ENCODE measurements around the gene GNRH2.
A peak's percentile ranks its signal among the peaks of the same experiment; 100 is the strongest.

Gene GNRH2

DNA sequence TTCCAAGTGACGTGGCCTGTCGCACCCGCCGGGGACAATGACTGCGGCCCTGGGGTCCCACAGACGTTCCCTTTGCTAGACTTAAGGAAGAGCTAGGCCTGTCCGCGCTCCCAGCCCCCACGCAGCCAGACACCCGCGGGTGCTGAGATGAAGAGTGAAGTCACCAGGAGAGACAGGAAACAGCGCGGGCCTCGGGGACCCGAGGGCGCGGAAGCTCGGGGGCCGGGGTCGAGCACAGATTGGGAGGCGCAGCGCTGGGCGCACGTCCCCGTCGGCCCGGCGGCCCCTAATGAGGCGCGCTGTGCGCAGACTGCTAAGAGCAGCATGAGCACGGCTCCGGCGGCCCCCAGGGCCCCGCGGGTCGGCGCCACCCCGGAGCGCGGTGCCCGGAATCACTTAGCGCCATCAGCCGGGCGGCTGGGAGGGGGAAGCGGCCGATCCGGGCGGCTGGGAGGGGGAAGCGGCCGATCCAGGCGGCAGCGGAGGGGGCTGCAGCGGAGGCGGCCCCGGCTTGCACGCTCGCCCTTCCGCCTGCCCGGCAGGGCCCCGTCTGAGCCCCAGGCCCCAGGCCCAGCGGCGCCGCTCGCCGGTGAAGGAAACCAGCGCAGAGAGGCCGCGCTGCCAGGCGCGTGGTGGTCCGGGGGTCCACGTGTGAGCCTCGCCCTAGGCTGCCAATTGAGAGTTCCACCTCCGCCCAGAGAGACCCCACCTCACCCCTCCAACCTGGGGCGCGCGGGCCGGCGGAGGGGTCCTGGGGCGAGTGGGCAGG is 49.4 kb downstream of the GNRH2 start:
- TF ChIP-seq, protein P1, sequence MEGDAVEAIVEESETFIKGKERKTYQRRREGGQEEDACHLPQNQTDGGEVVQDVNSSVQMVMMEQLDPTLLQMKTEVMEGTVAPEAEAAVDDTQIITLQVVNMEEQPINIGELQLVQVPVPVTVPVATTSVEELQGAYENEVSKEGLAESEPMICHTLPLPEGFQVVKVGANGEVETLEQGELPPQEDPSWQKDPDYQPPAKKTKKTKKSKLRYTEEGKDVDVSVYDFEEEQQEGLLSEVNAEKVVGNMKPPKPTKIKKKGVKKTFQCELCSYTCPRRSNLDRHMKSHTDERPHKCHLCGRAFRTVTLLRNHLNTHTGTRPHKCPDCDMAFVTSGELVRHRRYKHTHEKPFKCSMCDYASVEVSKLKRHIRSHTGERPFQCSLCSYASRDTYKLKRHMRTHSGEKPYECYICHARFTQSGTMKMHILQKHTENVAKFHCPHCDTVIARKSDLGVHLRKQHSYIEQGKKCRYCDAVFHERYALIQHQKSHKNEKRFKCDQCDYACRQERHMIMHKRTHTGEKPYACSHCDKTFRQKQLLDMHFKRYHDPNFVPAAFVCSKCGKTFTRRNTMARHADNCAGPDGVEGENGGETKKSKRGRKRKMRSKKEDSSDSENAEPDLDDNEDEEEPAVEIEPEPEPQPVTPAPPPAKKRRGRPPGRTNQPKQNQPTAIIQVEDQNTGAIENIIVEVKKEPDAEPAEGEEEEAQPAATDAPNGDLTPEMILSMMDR (IDR thresholded peaks at IDR 0.05; ENCODE audit: extremely low read depth, insufficient read depth, missing control alignments): no peak
- in situ Hi-C loops (cut with MboI; ENCODE audit: low pct_unique_long_range_greater_than_20kb, low sequenced_read_pairs, unreplicated experiment): no loop called here

DNA sequence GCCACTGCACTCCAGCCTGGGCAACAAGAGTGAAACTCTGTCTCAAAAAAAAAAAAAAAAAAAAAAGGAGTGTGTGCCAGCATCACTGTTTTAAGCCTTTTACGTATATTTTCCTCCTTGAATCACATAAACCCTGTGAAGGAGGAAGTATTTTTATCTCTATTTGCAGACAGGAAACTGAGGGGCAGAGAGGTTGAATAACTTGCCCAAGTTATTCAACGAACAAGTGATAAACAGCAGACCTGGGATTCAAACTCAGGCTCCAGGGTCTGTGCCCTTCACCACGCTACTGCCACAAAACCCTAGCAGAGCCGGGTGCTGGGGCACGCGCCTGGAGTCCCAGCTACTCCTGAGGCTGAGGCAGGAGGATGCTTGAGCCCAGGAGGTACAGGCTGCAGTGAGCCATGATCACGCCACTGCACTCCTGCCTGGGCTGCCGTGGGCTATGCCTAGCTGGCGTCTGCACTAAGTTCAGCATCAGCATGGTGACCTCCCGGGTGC is 50.5 kb downstream of the GNRH2 start:
- in situ Hi-C loops (cut with MboI; ENCODE audit: low pct_unique_long_range_greater_than_20kb, low sequenced_read_pairs, unreplicated experiment): no loop called here

More for the DNA sequence above, 49.4 kb downstream of the GNRH2 start:
- peak; percentile 69 for DNase-seq (ENCODE audit: low spot score)

DNA sequence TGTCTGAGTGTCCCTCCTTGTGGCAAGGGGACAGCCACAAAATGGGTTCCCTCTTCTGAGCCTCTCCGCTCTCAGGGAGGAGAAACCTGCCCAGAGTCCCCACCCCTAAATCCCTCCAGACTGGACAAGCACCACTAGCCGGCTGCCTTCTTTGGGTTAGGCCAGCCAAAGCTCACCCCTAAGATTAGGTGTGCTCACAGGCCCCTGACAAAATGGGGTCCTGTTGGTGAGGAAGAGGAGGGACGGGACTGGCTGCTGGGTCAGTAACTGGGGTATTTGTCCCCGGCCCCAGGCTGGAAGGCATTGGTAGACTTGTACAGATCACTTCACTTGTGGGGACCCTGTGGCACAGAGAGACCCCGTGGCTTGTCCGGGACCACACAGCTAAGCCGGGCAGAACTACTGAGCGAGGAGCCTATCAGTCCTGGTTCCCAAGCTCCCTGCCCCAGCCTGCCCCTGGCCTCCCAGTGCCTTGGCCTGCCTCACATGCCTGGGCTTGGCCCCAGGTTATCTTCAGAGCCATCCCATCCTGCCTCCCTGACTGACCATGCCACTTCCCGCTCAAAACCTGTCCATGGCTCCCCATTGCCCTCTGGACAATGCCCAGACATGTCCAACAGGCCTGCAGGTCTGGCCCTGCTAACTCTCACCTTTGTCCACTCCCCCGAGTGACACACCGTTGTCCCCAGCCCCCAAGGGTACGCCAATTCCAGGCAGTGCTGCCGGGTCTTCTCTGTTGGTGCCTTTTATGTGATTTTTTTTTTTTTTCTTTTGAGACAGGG is 51.6 kb downstream of the GNRH2 start:
- in situ Hi-C loops (cut with MboI; ENCODE audit: low pct_unique_long_range_greater_than_20kb, low sequenced_read_pairs, unreplicated experiment): no loop called here

More for the DNA sequence above, 50.5 kb downstream of the GNRH2 start:
- no peak for DNase-seq (ENCODE audit: low spot score)
- TF ChIP-seq, protein P1 (IDR thresholded peaks at IDR 0.05; ENCODE audit: extremely low read depth, insufficient read depth, missing control alignments): no peak

More for the DNA sequence above, 51.6 kb downstream of the GNRH2 start:
- no peak for DNase-seq (ENCODE audit: low spot score)
- TF ChIP-seq, protein P1 (IDR thresholded peaks at IDR 0.05; ENCODE audit: extremely low read depth, insufficient read depth, missing control alignments): no peak

Measured in GM13977 (cell line).